ENCODE measurements around the gene ABCB6. TPM values are rescaled to one million over a fixed set of nuclear protein-coding genes. Genes with fewer than 3 reads are reported as not detected.

Gene ABCB6
- total and polyA plus RNA-seq, 2 of the 8 experiments (the other 6 are each of a cell fraction or from before 2014, with no cell fraction given) = 44.9 to 50.6 TPM

GRCh38 chr2:219230059-219230540 is 11.3 kb upstream of the ABCB6 start:
- Histone ChIP-seq H3K18ac (ENCODE audit: extremely low read depth, low read length) (peak overlapping the region; percentile 26; the same call in 1 of the 2 replicates), H3K4ac (replicated peaks; ENCODE audit: insufficient read length, low read depth, low read length) (no peak overlapping the region), H4K5ac (ENCODE audit: insufficient read length, low read depth, low read length) (peak overlapping the region; percentile 39), H3K79me2 (ENCODE audit: control insufficient read depth in 1 of 2, insufficient read depth in 2 of 2, low read length in 2 of 2) (peaks cover 0 to 12% of the 10 kb centered on the region in 2 experiments; a peak in 2 of 4 replicates), H2AK5ac (ENCODE audit: low read depth, low read length) (no peak overlapping the region), H3K79me1 (ENCODE audit: low read depth, low read length) (no peaks in the 10 kb centered on the region; the same call in 1 of the 2 replicates), H3K4me3 (ENCODE audit: extremely low read depth in 1 of 4, insufficient read depth in 2 of 4, low read depth in 3 of 4, low read length in 4 of 4) (peak overlapping the region; percentile 82 to 97 (median 92)), H2BK120ac (replicated peaks; ENCODE audit: low read depth, low read length) (no peak overlapping the region), H3K56ac (replicated peaks; ENCODE audit: insufficient read length, low read depth, low read length) (peak overlapping the region; percentile 1), H3K4me2 (ENCODE audit: insufficient read depth in 1 of 2, low read depth in 2 of 2, low read length in 2 of 2) (peak overlapping the region; percentile 88 to 91), H3K14ac (ENCODE audit: insufficient read length) (no peak overlapping the region), H3K9me3 (ENCODE audit: insufficient read depth in 2 of 2, low read depth in 1 of 2, low read length in 1 of 2) (no peaks in the 10 kb centered on the region), H2BK20ac (ENCODE audit: low read length) (no peak overlapping the region), H3K23me2 (ENCODE audit: low read depth, low read length) (peaks cover 7% of the 10 kb centered on the region; the same call in 1 of the 2 replicates), H2BK15ac (ENCODE audit: low read length) (no peak overlapping the region), H3K4me1 (replicated peaks in 1 of 4; ENCODE audit: control insufficient read depth in 3 of 4, insufficient read depth in 4 of 4, low read length in 3 of 4) (peaks cover 0 to 6% (median 3%) of the 10 kb centered on the region in 4 experiments; a peak in 5 of 7 replicates), H4K8ac (ENCODE audit: extremely low read depth, insufficient read depth, low read length) (peak overlapping the region; percentile 88; the same call in 1 of the 2 replicates), H2AFZ (ENCODE audit: low read length) (no peak overlapping the region), H3K27me3 (replicated peaks in 1 of 4; ENCODE audit: control insufficient read depth in 3 of 4, extremely low read depth in 1 of 4, insufficient read depth in 3 of 4, low read length in 3 of 4) (no peaks in the 10 kb centered on the region), H3K27ac (ENCODE audit: low read depth, low read length) (peak overlapping the region; percentile 65; the same call in 1 of the 2 replicates), H4K20me1 (replicated peaks in 1 of 2; ENCODE audit: control insufficient read depth in 1 of 2, insufficient read depth in 2 of 2, low read length in 2 of 2) (no peaks in the 10 kb centered on the region), H3K23ac (ENCODE audit: insufficient read length) (no peak overlapping the region), H4K91ac (replicated peaks; ENCODE audit: insufficient read length, low read length) (no peak overlapping the region), H2BK12ac (ENCODE audit: low read depth, low read length) (peak overlapping the region; percentile 2; the same call in 1 of the 2 replicates), H3K36me3 (ENCODE audit: control insufficient read depth in 2 of 4, insufficient read depth in 4 of 4, low read length in 3 of 4) (peaks cover 24 to 48% (median 37%) of the 10 kb centered on the region in 4 experiments), H3K9ac (replicated peaks in 1 of 4; ENCODE audit: extremely low read depth in 1 of 4, low read depth in 3 of 4, low read length in 3 of 4) (peak overlapping the region; percentile 82 to 96 (median 86)), H2BK5ac (ENCODE audit: low read depth, low read length) (peak overlapping the region; percentile 41; the same call in 1 of the 2 replicates)
- WGBS, 2 experiments (ENCODE audit: extremely low coverage in 1 of 2, insufficient coverage in 1 of 2, insufficient read length in 1 of 2, insufficient replicate concordance in 2 of 2, low coverage in 1 of 2, low lambda C conversion rate in 2 of 2, missing lambda C conversion rate in 1 of 2) = 4% methylated on average over 24 of the region's 24 CpGs; no CpG with 5 or more reads in 1 of the 2 experiments
- CTCF ChIA-PET (ENCODE audit: partially characterized antibody) = interaction anchor here (0.8 to 4.9 kb wide), 8 partner anchors 15 to 123 kb away, joined by 3 to 23 read pairs (median 4); partner anchors contain the start of genes GLB1L and STK16
- POLR2A ChIA-PET (ENCODE audit: partially characterized antibody) = interaction anchor here (0.7 to 4.6 kb wide), 16 partner anchors 8 to 78 kb away, joined by 3 to 57 read pairs (median 6); partner anchors contain the start of genes ABCB6, CNPPD1, GLB1L and STK16
- peak in 1 of 2 experiments; percentile 24; a peak in 2 of 3 replicates for TF ChIP-seq POLR2A (IDR thresholded peaks at IDR 0.05; ENCODE audit: control extremely low read depth in 1 of 2, low read depth in 2 of 2, low read length in 2 of 2)
- peak in 1 of 2 experiments; percentile 26; a peak in 1 of 4 replicates for TF ChIP-seq SIN3A (conservative IDR thresholded peaks at IDR 0.05 in 1 of 2, IDR thresholded peaks at IDR 0.05 in 1 of 2; ENCODE audit: low read depth in 1 of 2, low read length in 2 of 2)
- TF ChIP-seq JUND (IDR thresholded peaks at IDR 0.05; ENCODE audit: low read length) = no peak
- peak; percentile 76 for TF ChIP-seq SAP30 (IDR thresholded peaks at IDR 0.05; ENCODE audit: insufficient read depth, insufficient replicate concordance, low read length)
- TF ChIP-seq TAF1 (IDR thresholded peaks at IDR 0.05; ENCODE audit: low read depth, low read length) = no peak
- DNase-seq (ENCODE audit: low read depth in 1 of 2, low spot score in 2 of 2) (peak in 1 of 2 experiments; percentile 56), FAIRE-seq (no peak)

Measured in H1 (cell line).